CD4-positive, alpha-beta T cell treated with Interleukin-21 for 1 hour (primary cell): ENCODE results near the gene GSC.
"Not testable (repeated sequence)": the region's sequence is repeated elsewhere in the genome, so short reads cannot be mapped to it uniquely, and the experiment has no call there.

ENCODE experiments used
- DNase-seq: peaks from one replicate; pipeline ENCODE4 v3.0.0-alpha.2; 2020

The GSC gene

DNA sequence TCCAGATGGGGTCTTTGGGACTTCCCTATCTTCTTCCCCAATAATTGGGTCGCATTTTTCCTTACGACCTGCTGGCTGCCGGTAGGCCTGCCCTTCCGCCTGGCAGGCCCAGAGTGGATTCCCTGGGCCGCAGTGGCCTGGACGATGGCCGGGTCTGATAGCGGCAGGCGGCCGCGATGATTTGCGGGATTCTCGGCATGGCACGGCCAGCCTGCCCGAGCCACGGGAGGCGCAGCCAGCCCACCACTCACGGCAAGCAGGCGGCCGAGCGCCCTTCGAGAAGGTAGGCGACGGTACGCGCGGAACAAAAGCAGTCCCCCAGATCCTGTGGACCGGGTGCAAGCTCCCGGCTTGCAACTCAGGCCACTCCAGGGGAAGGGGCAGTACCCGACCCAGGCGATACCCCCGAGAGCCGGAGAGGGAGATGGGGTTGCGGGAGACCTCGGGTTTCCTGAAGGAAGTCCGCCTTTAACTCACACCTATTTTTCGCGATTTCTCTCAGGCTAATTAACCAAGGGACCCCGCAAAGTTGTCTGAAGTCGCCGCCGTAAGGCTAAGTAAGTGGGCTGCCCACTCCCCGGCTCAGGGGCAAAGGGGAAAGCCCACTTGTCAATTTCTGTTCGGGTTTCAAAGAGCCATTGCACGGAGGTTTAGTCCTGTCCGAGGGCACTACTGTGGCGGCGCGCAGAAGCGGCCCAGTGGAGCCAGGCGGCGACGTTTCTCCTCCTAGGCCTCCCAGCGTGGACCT lies 1.4 kb upstream of the GSC start:
- DNase-seq, result no peak

DNA sequence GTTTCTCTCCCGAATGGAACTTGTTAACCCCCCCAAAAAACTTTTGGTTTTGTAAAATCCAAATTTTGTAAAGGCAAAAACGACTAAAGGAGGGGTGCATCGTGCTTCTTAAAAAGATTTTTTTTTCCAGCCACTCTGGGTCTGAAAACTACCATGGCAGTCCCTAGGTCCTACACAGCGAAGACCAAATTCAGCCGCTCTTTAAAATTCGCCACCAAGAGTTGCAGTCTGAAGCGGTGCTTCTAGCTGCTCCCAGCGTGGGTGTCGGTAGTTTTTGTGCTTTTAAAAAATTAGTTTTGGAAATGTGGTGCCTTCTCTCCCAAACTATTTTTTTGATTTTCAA lies 873 bp upstream of the GSC start:
- DNase-seq, result no peak

DNA sequence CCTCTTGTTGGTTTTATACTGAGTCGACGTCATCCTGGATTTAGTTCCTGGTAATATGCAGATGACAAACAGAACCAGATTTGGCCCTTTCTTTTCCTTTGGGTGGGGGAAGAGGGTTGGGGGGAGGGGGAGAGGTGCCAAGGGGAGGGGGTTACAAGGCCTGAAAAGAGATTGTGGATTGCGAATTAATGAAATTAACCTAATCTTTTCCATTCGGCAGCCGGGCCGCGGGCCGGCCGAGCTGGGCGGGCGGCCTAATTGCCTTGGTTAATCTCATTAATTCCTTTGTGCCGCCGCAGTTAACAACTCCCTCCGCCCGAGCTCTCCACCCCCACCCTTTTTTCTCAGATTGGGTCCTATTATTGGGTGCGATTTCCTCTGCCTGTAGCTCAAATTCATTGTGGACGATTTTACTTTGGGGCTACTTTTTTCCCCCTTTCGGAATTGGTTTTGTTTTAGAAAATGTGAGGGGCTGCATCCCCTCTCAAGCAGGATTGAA lies 387 bp upstream of the GSC start:
- DNase-seq, result no peak

DNA sequence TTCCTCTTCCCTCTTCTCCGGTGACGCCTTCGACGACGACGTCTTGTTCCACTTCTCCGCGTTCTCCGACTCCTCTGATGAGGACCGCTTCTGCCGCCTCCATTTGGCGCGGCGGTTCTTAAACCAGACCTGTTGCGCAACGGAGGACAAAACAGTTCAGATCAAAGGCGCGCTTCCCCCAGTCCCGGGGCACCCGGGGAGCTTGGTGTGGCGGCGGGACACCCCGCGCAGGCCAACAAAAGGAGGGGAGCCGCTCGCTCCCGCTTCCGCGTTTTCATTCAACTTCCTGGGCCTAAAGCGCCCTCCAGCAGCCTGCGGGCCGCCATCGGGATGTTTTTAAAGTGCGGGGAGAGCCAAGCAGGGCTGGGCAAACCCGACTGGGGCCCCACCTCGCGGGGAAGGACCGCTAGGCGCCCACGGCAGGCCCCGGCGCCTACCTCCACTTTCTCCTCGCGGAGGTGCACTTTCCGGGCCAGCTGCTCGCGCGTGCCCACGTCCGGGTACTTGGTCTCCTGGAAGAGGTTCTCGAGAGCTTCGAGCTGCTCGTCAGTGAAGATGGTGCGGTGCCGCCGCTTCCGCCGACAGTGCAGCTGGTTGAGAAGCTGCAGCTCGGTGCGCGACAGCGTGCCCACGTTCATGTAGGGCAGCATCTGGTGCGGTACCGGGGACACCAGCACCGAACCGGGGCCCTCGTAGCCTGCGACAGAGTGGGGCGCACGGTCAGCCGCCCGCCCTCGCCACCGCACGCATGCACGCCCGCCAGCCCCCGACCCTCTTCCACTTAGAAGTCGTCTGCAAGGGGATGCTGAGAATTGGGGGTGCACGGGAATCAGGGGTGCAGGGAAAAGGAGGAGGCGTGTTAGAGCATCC lies 1.2 kb downstream of the GSC start:
- DNase-seq, result peak; percentile 15

DNA sequence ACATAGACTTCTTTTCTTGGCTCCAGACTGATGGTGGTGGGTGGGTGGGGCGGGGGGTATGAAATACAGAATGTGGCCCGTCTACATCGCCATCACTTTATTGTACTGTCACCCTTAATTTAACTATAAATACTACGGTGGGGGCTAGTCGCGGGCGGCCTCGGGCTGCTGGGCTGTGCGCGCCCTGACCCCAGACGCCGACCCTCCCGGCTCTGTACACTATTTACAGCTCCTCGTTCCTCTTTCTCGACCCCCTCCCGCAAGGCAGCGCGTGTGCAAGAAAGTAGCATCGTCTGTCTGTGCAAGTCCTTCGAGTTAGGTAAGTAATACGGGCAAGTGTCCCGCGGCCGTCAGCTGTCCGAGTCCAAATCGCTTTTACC lies 1.8 kb downstream of the GSC start:
- no peak for DNase-seq

DNA sequence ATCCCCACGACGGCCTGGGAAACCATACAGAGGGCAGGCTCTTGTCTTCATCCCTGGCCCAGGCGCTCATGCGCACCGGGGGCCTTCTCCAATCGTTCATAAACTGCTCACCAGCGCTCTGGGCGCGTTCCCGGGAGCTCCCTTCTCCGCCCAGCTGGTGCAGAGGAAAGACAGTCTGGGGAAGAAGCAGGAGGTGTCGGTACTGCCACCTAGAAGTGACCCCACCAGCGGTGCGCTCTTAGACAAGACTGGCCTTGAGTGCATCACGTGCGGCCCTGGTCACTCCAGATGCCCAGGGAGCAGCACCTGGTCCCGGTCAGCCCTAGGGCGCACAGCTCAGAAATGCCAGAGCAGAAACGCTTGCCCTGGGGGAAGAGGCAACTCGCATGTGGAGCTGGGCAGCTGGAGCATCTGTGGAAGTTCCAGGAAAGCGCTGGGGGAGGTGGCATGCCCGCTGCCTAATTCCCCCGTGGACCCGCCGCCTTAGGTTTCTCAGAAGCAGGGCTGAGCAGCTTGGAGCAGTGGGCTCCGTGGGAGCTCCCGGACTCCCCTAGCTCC lies 2.5 kb downstream of the GSC start:
- DNase-seq, result no peak

DNA sequence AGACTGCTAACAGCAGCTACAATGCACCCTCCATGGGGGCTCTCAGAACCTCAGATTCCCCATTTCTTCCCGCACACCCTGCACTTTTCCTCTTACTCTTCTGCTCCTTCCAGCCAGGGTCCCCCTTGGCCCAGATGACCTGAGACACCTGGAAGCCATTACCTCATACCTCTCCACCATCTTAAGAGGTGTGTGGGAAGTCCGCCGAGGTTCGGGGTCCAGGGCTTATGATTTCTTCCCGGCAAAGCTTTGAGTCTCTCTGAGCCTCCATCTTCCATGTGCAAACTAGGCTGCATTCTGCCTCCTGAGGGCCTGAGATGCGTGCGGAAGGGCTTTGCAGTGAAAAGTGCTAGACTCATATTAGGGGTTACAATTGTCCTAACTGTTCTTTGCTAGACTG lies 5.3 kb downstream of the GSC start:
- no peak for DNase-seq

DNA sequence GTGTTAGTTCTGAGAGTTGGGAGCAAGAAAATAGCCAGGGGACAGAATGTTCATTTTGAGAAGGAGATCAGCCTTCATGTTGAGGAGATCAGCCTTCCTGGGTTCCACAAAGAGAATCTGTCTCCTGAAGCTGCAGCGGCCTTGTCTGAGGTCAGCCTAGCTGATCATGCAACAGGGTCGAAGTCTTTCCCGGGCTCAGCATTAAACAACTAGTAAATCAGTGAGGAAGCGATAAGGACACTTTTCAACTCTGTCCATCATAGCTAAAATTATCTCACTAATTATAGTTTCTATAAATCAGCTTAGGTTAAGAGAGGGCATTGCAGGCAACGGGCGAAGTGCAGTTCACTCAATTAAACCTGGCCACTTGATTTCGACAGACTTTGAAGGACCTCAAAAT lies 7.5 kb downstream of the GSC start:
- DNase-seq, result no peak

DNA sequence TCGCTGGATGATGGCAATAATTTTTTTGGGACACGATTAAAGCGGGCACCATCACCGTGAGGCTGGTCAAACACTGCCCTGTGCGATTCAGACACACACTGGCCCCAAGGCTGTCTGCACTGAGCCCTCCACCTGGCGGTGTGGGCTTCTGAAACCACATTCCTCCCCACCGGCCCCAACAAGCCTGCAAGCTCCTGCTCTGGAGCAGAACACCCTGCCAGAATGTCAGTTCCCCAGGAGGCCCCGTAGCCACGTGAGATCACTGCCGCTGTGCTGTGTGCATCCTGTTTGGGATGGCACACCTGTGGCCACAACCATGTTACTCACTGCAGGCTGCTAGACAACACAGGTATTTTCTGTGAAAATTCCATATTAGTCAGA lies 7.9 kb downstream of the GSC start:
- DNase-seq, result no peak

DNA sequence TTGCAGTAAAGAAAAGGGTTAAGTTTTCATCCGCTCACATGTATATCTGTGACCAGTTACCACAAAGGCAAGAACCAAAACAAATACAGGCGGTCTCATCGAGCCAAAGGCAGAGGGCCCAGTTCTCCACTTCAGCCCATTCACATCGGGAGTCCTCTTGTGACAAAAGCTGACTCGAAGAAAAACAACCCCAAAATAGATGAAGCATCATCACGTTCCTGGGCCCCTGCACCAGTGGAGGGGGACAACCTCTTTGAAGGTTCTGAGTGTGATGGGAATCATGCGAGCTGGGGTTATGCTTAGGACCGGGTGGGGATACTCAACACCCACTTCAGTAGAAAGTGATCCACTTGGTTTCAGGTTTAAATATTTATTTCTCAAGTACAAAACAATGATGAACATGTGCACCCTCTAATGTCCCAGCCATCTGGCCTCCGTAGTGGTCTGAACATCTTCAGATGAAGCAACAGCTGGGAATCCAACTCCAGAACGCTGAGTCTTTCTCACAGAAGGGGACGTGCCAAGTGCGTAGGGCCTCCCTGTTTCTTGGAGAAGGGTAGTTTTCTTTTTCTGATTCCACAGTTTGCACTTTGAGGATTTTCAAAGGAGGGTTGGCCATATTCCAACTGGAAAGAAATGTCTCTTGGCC lies 8.4 kb downstream of the GSC start:
- no peak for DNase-seq

DNA sequence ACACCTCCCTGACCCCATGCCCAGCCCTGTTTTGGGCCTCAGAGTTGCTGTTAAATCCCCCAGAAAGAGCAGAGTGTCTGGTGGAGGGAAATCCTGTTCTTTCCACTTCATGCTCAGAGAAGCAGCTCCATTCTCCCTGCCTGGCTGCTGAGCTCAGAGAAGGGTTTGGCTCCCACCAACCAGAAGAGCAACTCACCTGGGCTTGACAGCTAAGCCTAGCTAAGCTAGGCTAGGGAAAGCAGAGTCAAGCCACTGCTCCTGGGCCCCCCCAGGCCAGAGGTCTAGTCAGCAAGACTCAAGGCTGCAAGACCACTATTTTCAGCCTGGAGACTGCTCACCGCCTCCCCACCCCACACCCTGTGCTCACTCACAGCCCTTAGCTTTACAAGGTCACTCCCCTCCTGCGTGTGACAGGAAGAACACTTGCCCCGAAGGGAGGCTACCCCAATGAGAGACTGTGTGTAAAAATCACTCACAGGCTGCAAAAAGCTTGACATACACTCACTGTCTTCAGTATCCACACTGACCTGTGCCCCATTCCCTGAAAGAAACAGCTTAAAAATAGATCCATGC lies 13.5 kb downstream of the GSC start:
- no peak for DNase-seq

DNA sequence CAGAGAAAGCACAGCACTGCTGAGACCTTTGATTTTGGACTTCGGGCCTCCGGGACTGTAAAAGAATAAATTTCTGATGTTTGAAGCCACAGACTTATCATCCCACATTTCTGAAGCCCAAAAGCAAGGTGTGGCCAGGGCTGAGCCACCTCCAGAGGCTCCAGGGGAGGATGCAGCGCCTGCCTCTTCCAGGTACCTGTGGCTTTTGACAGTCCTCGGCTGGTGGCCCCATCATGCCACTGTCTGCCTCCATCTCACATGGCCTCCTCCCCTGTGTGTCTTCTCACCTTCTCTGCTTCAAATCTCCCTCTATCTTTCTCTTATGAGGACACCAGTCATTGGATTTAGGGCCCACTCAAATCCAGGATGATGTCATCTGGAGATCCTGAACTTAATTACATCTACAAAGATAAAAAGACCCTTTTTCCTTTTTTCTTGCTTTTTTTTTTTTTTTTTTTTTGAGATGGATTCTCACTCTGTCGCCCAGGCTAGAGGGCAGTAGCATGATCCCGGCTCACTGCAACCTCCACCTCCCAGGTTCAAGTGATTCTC lies 15.4 kb downstream of the GSC start:
- DNase-seq, result no peak

DNA sequence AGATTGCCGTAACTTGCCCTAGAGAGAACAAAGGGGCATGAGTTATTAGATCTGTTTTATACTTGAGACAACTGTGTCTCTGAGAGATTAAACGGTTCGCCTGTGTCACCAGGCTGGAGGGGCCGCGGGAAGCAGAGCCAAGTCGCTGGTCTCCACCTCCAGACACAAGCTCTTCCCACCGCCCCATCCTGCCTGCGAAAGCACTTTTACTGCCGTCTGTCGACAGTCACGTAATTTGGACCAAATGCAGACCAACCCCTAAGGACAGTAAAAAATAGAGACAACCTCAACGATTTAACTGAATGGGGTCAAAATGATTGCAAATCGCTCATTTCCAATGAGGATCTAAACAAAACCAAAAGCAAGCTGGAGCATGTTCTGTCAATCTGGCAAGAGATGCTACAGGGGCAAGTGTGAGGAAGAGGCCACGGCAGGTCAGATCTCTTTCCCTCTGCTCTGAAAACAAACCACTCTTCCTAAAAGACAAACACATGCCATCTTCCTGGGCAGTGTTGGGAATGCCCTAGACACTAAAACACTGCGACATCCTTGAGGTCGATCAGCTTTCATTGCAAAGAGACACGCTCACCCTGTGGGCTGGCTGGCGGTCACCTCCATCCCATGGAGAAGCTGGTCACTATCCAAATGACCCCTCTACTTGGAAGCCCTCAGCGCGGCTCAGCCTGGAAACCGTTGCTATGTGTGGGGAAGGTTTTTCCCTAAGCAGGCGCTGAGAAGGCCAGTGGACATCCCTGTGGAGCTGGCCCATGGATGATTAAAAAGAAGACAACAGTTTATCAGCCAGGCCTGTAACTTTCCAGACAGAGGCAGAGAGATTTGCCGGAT lies 17.1 kb downstream of the GSC start:
- no peak for DNase-seq

DNA sequence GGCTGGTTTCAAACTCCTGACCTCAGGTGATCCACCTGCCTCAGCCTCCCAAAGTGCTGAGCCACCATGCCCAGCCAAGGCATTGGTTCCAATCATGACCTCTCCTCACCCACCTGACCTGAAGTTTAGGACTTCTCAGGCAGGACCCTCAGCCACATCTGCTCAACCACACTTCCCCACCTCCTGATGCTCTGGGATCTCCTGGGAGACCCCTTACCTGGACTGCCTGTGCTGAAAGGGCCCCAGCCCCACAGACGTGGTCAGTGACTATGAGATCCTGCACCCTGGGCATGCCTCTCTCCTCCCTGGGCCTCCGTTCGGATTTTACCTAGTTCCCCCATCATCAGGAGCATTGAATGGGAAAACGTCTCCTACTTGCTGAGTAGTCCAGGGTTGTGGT lies 18.0 kb downstream of the GSC start:
- DNase-seq, result no peak

DNA sequence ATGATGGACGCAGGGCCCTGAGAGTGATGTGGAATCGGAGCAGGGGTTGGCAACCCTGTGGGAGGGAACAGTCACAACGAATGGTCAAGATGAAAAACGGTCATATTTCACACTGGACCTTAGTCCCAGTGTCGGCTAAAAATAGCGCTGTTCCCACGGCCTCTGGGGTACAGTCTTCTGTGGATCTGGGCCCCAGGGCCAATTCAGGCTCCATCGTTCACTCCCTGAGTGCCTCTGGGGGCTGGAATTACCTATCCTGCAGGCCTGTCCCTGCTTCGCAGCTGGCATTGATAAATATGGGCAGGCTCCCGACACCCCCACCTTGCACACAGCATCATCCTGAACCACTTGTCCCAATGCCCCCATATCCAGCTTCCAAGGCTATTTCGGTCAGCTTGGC lies 18.6 kb downstream of the GSC start:
- no peak for DNase-seq

DNA sequence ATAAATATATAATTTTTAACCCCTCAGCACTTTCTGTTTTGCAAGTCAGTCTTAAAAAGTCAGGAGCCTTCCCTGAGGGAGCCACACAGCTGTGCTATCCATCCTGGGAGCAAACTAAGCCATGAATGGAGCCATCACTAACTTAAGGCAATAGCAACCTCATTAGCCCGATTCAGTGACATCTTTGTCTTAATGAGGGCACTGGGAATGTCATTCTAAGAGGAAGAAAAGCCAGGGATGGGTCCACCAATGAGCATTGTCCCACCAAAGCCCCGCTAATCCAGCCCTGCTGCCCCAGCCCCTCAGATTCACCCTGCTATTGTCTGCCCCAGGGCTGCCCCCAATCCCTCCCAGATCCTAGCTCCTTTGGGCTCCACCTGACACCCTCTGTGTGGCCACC lies 19.5 kb downstream of the GSC start:
- DNase-seq, result no peak

DNA sequence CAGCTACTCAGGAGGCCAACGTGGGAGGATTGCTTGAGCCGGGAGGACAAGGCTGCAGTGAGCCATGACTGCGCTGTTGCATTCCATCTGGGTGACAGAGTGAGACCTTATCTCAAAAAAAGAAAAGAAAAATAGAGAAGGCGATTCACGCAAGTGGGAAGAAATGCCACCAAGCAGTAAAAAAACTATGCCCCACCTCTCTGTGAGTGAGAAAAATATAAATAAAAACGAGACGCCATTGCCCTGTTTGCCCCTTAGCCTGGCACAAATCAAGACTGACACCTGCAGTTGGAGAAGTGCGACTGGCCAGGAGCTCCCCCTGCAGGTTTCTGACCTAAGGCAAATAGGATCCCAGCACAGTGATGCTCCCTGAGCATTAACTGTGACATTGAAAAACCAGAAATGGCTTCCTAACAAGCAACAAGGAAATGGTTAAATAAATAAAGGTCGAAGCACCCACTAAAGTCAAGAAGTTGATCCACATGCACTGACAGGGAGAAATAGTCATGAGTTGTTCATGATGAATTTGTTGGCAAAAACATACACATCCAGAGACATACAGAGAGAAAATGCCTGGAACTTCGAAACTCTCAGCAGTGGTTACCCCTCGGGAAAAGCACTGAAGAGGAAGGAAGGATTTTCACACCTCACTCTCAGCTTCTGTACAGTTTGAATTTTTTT lies 21.1 kb downstream of the GSC start:
- peak; percentile 6 for DNase-seq

DNA sequence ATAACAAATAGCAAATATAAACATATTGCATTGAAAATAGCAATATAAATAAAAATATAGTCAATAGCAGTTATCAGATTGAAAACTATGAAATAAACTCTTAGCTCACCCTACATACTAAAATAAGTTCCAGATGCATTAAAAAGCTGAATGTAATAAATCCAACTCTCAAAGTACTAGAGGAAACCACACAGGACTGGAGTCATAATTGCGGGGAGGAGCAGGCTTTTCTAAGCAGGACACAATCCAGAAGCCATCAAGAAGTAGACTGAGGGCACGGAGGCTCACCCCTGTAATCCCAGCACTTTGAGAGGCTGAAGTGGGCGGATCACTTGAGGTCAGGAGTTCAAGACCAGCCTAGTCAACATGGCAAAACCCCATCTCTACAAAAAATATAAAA lies 22.2 kb downstream of the GSC start:
- no peak for DNase-seq

DNA sequence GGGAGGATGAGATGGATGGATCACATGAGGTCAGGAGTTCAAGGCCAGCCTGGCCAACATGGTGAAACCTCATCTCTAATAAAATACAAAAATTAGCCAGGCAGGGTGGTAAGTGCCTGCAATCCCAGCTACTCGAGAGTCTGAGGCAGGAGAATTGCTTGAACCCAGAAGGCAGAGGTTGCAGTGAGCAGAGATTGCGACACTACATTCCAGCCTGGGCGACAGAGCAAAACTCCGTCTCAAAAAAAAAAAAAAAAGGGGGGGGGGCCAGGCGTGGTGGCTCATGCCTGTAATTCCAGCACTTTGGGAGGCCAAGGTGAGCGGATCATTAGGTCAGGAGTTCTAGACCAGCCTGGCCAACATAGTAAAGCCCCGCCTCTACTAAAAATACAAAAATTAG lies 22.8 kb downstream of the GSC start:
- not testable (repeated sequence) for DNase-seq

DNA sequence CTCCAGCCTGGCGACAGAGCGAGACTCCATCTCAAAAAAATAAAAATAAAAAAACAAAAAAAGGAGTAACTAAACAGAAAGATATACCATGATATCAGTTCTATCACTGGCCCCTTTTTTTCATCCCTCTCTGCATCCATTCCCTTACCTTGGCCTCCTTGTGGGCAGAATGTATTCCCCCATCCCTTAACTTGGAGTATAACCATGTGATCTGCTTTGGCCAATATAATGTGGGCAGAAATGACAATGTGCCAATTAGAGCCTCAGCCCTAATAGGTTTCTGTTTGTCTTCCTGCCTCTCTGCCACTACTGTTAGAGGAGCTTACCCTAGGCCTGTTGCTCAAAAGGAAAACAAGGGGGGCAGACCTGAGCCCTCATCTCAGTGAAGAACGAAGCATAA lies 23.8 kb downstream of the GSC start:
- no peak for DNase-seq

DNA sequence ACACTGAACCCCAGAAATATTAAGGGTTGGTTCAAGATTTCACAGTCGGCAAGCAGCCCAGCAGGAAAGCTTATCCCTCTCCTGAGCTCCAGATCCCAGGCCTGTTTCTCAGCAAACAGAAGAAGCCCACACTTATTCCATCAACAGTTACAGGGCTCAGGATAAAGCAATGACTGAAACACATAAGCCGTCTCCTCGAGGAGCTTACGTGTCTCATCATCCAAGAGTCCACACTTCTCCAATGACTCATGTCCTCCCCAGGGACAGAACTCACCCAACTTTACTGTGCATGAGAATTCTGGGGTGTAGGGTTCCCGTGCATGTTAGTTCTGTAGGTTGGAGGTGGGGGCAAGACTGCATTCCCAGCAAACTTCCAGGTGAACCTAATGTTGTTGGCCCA lies 31.2 kb downstream of the GSC start:
- no peak for DNase-seq
